T-helper 1 cell treated with Interleukin-12 subunit alpha and Interleukin-12 subunit beta and Interleukin-4 antibody, amounts not matched to agents 30 ng/mL and 1 ng/mL, for 36 hours (primary cell): Measurements from ENCODE around the gene IGFLR1. TPM values are rescaled to one million over a fixed set of nuclear protein-coding genes. Genes with fewer than 3 reads are reported as not detected.

Source experiments
- intact Hi-C: fragments of 100-400 bp; cut with micrococcal nuclease; formaldehyde crosslinking; loops from one replicate; pipeline ENCODE4 v1.15.1; 2024
- total RNA-seq: library from RNA; stranded (reverse); gene quantifications from 2 replicates; pipeline ENCODE4 v1.2.3, GENCODE V29; 2022

The IGFLR1 gene
- total RNA-seq, 1 donor from 2014 or later: 88.5 TPM

DNA sequence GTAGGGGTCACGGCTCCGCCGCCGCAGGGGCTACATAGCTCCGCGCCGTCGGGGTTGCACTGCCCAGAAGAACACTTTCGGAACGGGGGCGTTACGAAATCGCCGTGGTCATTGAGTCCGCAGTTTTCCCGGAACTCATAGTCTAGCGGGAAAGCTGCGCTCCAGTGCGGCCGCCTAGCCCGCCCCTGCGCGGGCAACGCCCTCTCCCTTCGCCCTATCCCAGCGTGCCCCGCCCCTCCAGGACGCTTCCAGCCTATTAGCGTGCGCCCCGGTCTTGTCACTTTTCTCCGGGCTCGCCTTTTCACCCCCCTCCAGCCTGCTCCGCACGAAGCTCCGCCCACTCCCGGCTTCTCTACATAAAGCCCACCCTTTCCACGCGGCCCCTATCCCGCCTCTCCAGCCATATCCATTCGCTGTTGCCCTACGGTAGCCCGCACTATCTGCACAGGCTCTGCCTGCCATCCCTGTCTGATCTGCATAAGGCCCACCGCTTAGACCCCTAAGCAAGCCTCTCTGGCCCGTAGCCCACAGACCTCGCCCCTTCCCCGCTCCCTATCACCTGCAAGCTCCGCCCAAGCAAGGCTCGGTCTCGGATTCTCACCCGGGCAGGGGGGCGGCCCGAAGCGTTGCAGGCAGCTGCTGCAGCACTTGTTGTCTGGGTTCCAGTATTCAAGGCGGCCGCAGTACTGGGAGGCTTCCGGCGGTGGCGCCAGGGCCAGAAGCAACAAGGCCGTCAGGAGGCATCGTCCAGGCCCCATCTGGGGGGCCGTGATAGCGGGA is 1.6 kb downstream of the IGFLR1 start:
- intact Hi-C loops: loop anchor here (1.0 to 10.0 kb wide), 12 partner anchors 8 to 1634 kb away; partner anchors contain the start of genes ARHGAP33, COX6B1, LIN37 and PROSER3

DNA sequence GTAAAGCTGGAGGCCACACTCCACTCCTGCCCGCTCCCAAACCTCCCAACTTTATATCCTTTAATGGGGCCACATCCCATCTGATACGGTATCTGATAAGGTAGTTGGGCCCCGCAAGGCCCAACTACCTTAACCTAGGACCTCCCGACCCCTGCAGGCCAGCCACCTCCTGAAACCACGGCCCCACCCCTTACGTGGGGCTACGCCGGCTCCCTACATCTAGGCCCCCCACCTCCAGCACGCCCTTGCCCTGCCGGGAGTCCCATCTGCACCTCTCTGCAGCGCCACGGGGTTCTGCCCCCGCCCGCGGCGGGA is 2.2 kb downstream of the IGFLR1 start:
- intact Hi-C loops: loop anchor here (1.0 to 10.0 kb wide), 12 partner anchors 8 to 1635 kb away; partner anchors contain the start of genes ARHGAP33, COX6B1, LIN37 and PROSER3

- intact Hi-C loops: loop anchor here (1.0 to 10.0 kb wide), 12 partner anchors 9 to 1635 kb away; partner anchors contain the start of genes ARHGAP33, COX6B1, LIN37 and PROSER3
These were observed 2.8 kb downstream of the IGFLR1 start for GRCh38 chr19:35739275-35740107.

DNA sequence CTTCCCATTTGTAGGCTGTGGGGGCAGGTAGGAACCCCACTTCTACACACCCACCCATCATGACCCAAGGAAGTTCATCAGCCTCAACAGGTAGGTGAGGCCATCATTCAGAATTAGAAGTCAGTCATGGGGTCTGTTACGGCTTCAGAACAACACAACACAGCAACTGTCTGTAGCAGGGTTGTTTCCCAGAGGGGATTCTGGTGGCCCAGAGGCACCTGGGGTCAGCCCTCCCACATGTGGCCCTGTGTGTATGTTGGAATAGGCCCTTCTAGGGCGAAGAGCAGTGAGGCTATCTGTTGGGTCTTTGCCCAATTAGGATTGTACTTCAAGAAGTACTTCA is 3.4 kb downstream of the IGFLR1 start:
- intact Hi-C loops: no loop called here

GRCh38 chr19:35738021-35738886 is 4.0 kb downstream of the IGFLR1 start:
- intact Hi-C loops: no loop called here

DNA sequence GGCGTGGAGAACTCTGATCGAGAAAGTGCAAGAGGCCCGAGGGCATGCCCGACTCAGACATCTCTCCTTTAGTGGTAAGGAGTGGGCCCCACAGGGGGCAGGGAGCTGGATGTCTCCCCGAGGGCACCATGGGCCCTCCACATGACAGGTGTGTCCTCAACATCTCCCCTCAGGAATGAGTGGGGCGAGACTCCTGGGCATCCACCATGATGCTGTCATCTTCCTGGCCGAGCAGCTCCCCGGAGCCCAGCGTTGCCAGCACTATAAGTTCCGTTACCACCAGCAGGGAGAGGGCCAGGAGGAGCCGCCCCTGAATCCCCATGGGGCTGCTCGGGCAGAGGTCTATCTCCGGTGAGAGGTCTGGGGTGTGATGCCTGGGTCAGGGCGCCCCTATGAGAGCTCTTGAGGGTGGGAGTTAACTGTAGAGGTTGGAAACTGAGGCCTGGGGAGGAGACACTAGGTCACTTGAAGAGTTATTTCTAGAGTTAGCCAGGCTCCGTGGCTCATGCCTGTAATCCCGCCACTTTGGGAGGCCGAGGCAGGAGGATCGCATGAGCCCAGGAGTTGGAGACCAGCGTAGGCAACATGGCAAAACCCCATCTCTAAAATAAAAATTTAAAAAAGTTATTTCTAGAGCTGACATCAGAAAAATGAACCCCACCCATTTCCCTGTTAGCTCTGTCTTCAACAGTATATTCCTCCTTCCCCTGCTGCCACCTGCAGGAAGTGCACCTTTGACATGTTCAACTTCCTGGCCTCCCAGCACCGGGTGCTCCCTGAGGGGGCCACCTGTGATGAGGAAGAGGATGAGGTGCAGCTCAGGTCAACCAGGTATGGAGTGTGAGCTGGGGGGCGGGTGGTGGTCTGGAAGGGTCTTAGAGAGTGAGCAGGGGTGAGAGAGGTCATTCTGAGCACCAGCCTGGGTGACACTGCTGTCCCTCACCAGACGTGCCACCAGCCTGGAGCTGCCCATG is 5.1 kb downstream of the IGFLR1 start:
- intact Hi-C loops: no loop called here

GRCh38 chr19:35734889-35735288 is 7.4 kb downstream of the IGFLR1 start:
- intact Hi-C loops: no loop called here

DNA sequence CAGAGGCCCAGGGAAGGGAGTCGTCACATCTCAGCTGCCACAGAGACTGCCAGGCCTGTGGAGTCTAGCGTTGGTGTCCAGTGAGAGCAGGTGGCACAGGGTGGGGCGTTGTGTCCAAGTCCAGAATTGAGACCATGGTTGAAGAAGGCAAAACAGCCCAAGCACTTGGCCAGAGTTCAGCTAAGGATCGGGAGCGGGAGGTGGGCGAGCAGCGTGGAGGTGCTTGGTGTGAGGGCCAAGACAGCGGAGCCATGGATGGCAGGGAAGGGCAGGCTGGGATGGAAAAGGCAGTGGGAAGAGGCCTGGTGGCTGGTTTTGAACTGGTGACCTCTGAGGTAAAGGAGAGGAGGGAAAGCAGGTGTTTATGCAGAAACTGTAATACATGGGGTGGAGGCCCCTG is 8.0 kb downstream of the IGFLR1 start:
- intact Hi-C loops: no loop called here

DNA sequence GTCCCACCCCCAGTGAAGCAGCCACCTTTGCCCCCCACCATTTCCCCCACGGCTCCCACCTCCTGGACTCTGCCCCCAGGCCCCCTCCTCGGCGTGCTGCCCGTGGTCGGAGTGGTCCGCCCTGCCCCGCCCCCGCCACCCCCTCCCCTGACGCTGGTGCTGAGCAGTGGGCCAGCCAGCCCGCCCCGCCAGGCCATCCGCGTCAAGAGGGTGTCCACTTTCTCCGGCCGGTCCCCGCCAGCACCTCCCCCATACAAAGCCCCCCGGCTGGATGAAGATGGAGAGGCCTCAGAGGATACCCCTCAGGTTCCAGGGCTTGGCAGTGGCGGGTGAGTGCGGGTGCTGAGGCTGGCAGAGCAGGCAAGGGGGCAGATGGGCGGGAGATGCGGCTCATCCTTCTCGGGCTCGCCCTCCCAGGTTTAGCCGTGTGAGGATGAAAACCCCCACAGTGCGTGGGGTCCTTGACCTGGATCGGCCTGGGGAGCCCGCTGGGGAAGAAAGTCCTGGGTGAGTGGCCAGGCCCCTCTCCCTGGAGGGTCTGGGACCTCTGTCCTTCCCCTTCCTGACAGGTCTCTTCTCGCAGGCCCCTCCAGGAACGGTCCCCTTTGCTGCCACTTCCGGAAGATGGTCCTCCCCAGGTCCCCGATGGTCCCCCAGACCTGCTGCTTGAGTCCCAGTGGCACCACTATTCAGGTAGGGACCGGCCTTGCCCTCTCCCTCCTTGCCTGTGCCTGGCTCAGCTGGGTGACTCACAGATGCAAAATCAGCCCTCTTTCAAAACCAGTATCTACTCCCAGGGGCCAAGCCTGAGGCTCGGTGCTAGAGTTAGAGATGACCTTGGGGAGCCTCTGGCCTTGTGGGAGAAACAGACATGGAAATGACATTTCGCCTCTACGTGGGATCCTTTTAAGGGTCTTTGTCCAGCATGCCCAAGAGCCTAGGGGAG is 8.8 kb downstream of the IGFLR1 start:
- intact Hi-C loops: no loop called here

GRCh38 chr19:35732540-35733179 is 9.6 kb downstream of the IGFLR1 start:
- intact Hi-C loops: no loop called here

GRCh38 chr19:35731779-35732405 is 10.4 kb downstream of the IGFLR1 start:
- intact Hi-C loops: no loop called here

- intact Hi-C loops: no loop called here
These were observed 10.9 kb downstream of the IGFLR1 start for GRCh38 chr19:35731353-35731752.

- intact Hi-C loops: no loop called here
These were observed 11.9 kb downstream of the IGFLR1 start for GRCh38 chr19:35730326-35730725.

GRCh38 chr19:35729763-35730162 is 12.5 kb downstream of the IGFLR1 start:
- intact Hi-C loops: no loop called here

DNA sequence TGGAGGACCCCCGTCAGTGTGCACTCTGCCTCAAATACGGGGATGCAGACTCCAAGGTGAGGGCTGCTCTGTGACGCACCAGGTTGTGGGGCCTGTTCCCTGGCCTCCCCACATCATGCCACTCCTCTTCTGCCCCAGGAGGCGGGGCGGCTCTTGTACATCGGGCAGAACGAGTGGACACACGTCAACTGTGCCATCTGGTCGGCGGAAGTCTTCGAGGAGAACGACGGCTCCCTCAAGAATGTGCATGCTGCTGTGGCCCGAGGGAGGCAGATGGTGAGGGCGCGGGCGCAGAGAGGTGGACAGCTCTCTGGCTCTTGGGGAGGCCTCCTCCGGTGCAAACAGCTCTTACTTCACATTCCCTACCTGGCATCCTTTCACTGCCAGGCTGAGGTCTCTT is 13.2 kb downstream of the IGFLR1 start:
- intact Hi-C loops: no loop called here

GRCh38 chr19:35727956-35728706 is 14.1 kb downstream of the IGFLR1 start:
- intact Hi-C loops: no loop called here
